ENCODE data around the gene ST6GALNAC5. TPM values are rescaled to one million over a fixed set of nuclear protein-coding genes. Genes with fewer than 3 reads are reported as not detected.
"Not testable (repeated sequence)": the region's sequence is repeated elsewhere in the genome, so short reads cannot be mapped to it uniquely, and the experiment has no call there.

Gene ST6GALNAC5
- total RNA-seq, 2 donors from 2014 or later, result not detected

DNA sequence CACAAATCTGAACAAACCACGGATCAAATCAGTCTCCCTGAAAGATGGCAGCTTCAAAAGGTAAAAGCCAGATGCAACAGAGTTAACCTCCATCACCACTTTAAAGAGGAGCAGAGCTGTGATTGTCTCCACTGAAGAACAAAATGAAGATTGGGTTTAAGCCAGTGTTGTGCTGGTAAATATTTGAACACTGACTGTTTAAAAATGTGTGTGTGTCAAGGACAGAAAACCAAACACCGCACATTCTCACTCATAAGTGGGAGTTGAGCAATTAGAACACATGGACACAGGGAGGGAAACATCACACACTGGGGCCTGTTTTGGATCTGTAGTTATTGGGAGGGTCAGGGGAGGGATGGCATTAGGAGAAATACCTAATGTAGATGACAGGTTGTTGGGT is 83.9 kb downstream of the ST6GALNAC5 start:
- ATAC-seq (replicated peaks in 1 of 2) (no peak), DNase-seq (no peak)
- no peaks in the 10 kb centered on the region for H3K36me3 Mint-ChIP-seq (ENCODE audit: insufficient read depth in 2 of 2)
- H3K9me3 Mint-ChIP-seq, result no peaks in the 10 kb centered on the region
- H3K27me3 Mint-ChIP-seq (ENCODE audit: low read depth), result no peaks in the 10 kb centered on the region
- no peak overlapping the region for H3K27ac Mint-ChIP-seq
- no peaks in the 10 kb centered on the region for H3K4me1 Mint-ChIP-seq (ENCODE audit: low read depth)
- no peak overlapping the region for H3K4me3 Mint-ChIP-seq

DNA sequence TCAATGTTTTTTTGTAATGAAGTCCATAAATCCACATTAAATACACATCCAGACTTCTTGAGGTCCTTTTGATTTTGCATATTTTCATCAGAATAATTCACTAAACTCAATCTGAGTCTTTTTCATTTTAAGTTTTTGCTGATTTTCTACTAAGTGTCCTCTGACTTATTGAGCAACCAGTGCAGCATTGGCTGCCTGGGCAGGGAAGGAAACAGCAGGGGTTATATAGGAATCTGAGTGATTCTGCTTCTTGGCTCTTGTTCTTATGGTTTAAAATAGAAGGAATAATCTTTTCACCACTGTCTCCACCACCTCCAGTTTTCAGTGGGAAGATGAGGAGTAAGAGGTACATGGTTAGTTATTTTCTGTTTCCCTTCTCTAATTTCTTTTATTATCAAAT is 88.4 kb downstream of the ST6GALNAC5 start:
- no peak for ATAC-seq (replicated peaks in 1 of 2)
- H3K27me3 Mint-ChIP-seq (ENCODE audit: low read depth), result no peaks in the 10 kb centered on the region
- no peaks in the 10 kb centered on the region for H3K9me3 Mint-ChIP-seq
- H3K4me3 Mint-ChIP-seq, result no peak overlapping the region
- H3K36me3 Mint-ChIP-seq (ENCODE audit: insufficient read depth in 2 of 2), result no peaks in the 10 kb centered on the region
- DNase-seq, result no peak
- no peaks in the 10 kb centered on the region for H3K4me1 Mint-ChIP-seq (ENCODE audit: low read depth)
- H3K27ac Mint-ChIP-seq, result no peak overlapping the region

DNA sequence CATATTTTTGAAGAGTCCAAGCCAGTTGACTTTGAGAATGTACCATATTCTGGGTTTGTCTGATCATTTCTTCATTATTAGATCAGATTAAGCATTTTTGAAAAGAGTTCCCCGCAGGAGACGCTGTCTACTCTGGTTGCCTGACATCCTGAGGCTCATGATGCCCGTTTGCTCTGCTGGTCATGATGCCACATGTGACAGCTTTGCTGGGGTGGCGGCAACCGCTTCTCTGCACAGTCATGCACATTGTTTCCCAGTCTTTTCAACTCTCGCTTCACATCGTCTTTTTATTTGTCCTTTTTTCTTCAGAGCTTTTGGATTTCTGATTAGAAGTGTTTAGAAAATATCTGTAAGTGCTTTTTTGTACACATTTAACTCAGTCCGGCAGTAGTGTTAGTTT is 90.7 kb downstream of the ST6GALNAC5 start:
- no peak for DNase-seq
- Mint-ChIP-seq H3K4me3 (no peak overlapping the region), H3K9me3 (no peaks in the 10 kb centered on the region), H3K4me1 (ENCODE audit: low read depth) (no peaks in the 10 kb centered on the region), H3K36me3 (ENCODE audit: insufficient read depth in 2 of 2) (no peaks in the 10 kb centered on the region), H3K27ac (no peak overlapping the region), H3K27me3 (ENCODE audit: low read depth) (no peaks in the 10 kb centered on the region)
- ATAC-seq (replicated peaks in 1 of 2), result no peak

DNA sequence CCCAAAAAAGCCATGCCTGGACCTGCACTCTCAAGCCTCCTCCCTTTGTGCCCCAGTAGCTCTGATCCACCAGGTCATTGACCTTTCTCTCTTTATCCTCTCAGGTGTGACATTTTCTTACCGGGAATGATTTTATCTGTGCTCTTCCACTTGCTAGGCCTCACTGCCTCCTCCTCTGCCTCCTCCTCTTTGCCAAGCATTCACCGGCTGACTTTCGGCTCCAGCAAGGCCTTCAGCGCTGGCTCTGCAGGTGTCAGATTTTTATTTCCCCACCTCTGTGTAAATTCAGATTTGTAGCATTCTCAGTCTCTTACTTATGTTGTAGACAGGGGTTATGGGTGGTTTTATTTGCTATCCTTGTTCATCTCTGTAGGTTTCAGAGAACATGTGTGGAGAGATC is 91.5 kb downstream of the ST6GALNAC5 start:
- ATAC-seq (replicated peaks in 1 of 2) (no peak), DNase-seq (no peak)
- Mint-ChIP-seq H3K27me3 (ENCODE audit: low read depth) (no peaks in the 10 kb centered on the region), H3K4me3 (no peak overlapping the region), H3K4me1 (ENCODE audit: low read depth) (no peaks in the 10 kb centered on the region), H3K27ac (no peak overlapping the region), H3K36me3 (ENCODE audit: insufficient read depth in 2 of 2) (no peaks in the 10 kb centered on the region), H3K9me3 (peaks cover 0 to 2% of the 10 kb centered on the region in 2 donors)

DNA sequence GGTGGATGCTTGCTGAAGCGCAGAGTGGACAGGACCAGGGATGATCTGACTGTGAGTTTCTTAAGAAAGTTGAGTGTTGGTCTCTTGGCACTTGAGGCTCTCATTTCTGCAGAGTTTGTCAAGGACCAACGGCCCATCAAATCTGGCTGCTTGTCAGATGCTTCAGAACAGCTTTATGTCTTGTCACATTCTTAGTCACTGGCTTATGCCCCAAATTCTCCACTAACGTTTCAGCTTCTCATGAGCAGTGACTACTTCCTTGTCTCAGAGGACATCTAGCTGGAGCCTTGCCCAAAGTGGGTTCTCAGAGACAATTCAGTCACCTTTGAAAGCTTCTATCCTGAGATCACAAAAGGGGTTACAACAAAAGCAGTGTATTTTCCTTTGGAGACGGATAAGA is 92.3 kb downstream of the ST6GALNAC5 start:
- no peaks in the 10 kb centered on the region for H3K27me3 Mint-ChIP-seq (ENCODE audit: low read depth)
- no peaks in the 10 kb centered on the region for H3K36me3 Mint-ChIP-seq (ENCODE audit: insufficient read depth in 2 of 2)
- no peak for DNase-seq

DNA sequence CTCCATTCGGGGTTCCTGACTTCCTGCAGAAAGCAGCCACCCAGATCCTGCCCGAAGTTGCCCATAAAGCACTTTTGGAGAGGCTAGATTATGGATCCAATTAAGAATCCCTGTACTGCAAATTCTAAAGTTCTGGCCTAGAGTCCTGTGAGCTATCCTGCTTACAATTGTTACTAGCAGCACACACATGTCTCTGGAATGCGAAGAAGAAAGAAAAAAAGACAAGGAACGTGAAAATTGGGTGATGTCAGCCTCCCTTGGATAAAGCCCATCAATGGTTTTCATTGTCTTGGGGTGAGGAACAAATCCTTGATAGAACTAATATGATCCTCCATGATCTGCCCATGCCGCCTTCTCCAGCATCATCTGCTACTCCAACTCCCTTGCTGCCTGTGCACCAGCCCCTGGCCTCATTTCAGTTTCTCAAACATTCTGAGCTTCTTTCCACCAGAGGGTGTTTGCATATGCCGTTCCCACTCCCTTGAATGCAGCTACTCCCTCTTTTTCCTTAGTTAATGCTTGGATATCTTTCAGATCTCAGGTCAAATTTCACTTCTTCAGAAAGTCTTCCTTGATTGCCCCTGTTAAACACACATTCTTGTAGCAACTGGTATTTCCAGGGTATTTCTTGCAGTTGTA is 94.0 kb downstream of the ST6GALNAC5 start:
- Mint-ChIP-seq H3K27ac (no peak overlapping the region), H3K4me1 (ENCODE audit: low read depth) (no peaks in the 10 kb centered on the region)

More for the DNA sequence above, 92.3 kb downstream of the ST6GALNAC5 start:
- Mint-ChIP-seq H3K4me1 (ENCODE audit: low read depth) (no peaks in the 10 kb centered on the region), H3K4me3 (no peak overlapping the region), H3K27ac (no peak overlapping the region), H3K9me3 (peaks cover 0 to 2% of the 10 kb centered on the region in 2 donors)
- no peak for ATAC-seq (replicated peaks in 1 of 2)

DNA sequence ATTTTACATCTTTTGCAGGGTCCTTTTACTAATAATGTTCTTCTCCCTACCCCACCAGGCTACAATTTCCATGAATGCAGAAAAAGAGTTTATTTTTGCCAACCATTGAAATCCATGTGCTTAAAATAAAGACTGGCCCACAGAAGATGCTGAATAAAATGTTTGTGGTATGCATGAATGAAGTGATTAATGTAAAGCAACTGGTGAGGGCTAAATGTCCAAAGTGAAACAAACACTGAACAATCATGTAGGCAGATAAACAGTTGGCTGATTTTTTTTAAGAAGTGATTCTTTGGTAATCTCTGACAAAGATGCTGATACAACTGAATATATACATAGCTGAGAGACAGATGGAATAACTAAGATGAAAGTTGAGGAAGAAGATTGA is 94.5 kb downstream of the ST6GALNAC5 start:
- H3K4me1 Mint-ChIP-seq (ENCODE audit: low read depth), result no peaks in the 10 kb centered on the region

More for the DNA sequence above, 94.0 kb downstream of the ST6GALNAC5 start:
- Mint-ChIP-seq H3K9me3 (peaks cover 0 to 5% of the 10 kb centered on the region in 2 donors), H3K36me3 (ENCODE audit: insufficient read depth in 2 of 2) (no peaks in the 10 kb centered on the region), H3K4me3 (no peak overlapping the region), H3K27me3 (ENCODE audit: low read depth) (no peaks in the 10 kb centered on the region)
- DNase-seq (no peak), ATAC-seq (replicated peaks in 1 of 2) (no peak)

DNA sequence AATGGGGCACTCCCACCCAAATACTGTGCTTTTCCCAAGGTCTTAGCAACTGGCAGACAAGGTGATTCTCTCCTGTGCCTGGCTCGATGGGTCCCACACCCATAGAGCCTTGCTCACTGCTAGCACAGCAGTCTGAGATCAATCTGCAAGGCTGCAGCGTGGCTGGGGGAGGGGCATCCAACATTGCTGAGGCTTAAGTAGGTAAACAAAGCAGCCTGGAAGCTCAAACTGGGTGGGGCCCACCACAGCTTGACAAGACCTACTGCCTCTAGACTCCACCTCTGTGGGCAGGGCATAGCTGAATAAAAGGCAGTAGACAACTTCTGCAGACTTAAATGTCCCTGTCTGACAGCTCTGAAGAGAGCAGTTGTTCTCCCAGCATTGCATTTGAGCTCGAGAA is 114.0 kb downstream of the ST6GALNAC5 start:
- not testable (repeated sequence) for H3K27ac Mint-ChIP-seq; ATAC-seq (replicated peaks in 1 of 2); H3K4me3 Mint-ChIP-seq; DNase-seq; H3K36me3 Mint-ChIP-seq (ENCODE audit: insufficient read depth in 2 of 2); H3K4me1 Mint-ChIP-seq (ENCODE audit: low read depth)
- Mint-ChIP-seq H3K27me3 (ENCODE audit: low read depth) (peaks cover 16% of the 10 kb centered on the region), H3K9me3 (peaks cover 10 to 19% of the 10 kb centered on the region in 2 donors)

More for the DNA sequence above, 94.5 kb downstream of the ST6GALNAC5 start:
- no peak for ATAC-seq (replicated peaks in 1 of 2)
- Mint-ChIP-seq H3K9me3 (peaks cover 0 to 5% of the 10 kb centered on the region in 2 donors), H3K36me3 (ENCODE audit: insufficient read depth in 2 of 2) (no peaks in the 10 kb centered on the region), H3K27me3 (ENCODE audit: low read depth) (no peaks in the 10 kb centered on the region), H3K27ac (no peak overlapping the region), H3K4me3 (no peak overlapping the region)
- DNase-seq, result no peak

DNA sequence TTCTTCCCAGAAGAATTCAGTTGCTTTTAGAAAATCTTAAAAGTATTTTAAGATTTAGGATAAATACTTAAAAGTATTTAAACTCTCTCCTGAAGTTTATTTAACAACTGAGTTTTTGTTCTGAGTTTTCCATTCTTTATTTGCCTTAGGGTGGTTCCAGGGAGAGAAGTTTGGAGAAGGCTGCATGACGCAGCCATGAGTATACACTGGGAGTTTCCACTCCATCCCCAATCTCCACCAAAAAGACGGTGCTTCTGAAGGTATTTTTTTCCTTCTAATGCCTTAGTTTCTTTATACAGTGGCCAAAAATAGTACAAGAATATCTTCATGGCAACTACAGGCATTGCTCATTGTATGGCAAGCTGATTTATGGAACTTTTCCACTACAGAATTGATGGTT is 122.7 kb downstream of the ST6GALNAC5 start:
- ATAC-seq (replicated peaks in 1 of 2) (no peak), DNase-seq (no peak)
- H3K4me3 Mint-ChIP-seq, result no peak overlapping the region
- H3K9me3 Mint-ChIP-seq, result peaks cover 0 to 1% of the 10 kb centered on the region in 2 donors
- H3K27me3 Mint-ChIP-seq (ENCODE audit: low read depth), result no peaks in the 10 kb centered on the region
- no peak overlapping the region for H3K27ac Mint-ChIP-seq
- H3K36me3 Mint-ChIP-seq (ENCODE audit: insufficient read depth in 2 of 2), result no peaks in the 10 kb centered on the region
- no peaks in the 10 kb centered on the region for H3K4me1 Mint-ChIP-seq (ENCODE audit: low read depth)

DNA sequence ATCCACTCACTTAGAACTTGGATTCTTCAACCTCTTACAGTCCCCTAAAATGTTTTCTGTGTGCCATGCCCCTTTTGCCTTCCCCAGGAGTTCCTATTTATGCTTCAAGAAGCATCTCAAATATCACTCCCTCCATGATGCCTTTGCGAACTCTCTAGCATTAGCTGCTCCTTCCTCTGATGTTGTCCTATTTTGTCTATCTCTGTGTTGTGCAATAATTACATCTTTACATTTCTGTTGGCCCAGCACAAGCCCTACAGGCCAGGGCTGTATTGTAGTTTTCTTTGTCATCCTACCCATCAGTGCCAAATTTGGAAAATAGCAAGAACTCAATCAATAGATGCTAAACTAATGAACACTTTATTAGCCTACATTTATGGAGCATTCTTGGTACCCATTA is 125.8 kb downstream of the ST6GALNAC5 start:
- no peaks in the 10 kb centered on the region for H3K27me3 Mint-ChIP-seq (ENCODE audit: low read depth)
- H3K4me3 Mint-ChIP-seq, result no peak overlapping the region
- H3K9me3 Mint-ChIP-seq, result no peaks in the 10 kb centered on the region
- no peak overlapping the region for H3K27ac Mint-ChIP-seq
- no peaks in the 10 kb centered on the region for H3K36me3 Mint-ChIP-seq (ENCODE audit: insufficient read depth in 2 of 2)
- no peaks in the 10 kb centered on the region for H3K4me1 Mint-ChIP-seq (ENCODE audit: low read depth)
- ATAC-seq (replicated peaks in 1 of 2), result no peak
- no peak for DNase-seq

DNA sequence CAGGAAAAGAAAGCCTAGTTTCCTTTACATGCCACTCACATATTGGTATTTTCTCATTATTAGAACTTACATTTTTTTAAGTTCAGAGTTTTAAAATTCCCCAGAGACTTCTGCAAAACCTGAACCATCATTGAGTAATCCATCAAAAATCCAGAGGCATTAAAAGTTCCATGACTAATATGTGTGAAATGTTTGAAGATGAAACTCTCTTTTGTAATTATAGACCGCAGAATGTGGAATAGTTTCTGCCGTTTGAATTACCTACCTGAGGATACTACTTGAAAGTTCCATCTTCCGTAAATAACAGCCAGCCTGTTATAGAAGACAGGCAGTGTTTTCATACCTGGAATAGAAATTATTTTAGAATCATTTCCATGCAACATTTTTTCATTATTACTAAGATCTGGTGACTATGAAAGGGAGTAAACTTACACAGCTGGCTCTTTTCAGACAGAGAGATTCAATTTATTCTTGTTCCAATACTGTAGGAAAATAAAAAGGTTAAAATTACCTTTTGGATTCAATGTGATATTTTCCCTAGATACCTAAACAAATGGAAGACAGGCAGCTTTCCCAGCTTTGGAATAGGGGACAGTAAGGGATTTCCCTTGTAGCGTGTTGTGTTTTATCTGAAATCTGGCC is 131.4 kb downstream of the ST6GALNAC5 start:
- Mint-ChIP-seq H3K27me3 (ENCODE audit: low read depth) (no peaks in the 10 kb centered on the region), H3K9me3 (no peaks in the 10 kb centered on the region), H3K36me3 (ENCODE audit: insufficient read depth in 2 of 2) (no peaks in the 10 kb centered on the region), H3K4me3 (no peak overlapping the region), H3K4me1 (ENCODE audit: low read depth) (no peaks in the 10 kb centered on the region), H3K27ac (no peak overlapping the region)
- ATAC-seq (replicated peaks in 1 of 2) (no peak), DNase-seq (no peak)

DNA sequence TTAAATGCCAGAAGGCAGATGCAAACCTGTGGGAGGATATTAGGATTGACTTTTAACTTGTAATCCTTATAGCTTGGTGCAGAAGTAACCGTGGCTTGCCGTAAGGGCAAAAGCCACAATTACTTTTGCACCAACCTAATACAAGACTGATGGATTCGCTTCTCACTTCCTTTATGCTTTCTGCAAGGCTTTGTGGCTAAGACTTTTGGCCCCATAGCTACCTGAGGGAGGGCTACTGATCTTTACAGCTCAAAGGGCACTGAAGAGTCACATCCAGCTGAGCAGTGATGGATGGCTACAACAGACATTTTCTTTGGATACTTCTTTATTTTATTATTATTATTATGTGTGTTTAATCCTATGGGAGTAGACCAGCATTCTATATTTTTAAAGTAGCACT is 140.4 kb downstream of the ST6GALNAC5 start:
- H3K27me3 Mint-ChIP-seq (ENCODE audit: low read depth), result no peaks in the 10 kb centered on the region

DNA sequence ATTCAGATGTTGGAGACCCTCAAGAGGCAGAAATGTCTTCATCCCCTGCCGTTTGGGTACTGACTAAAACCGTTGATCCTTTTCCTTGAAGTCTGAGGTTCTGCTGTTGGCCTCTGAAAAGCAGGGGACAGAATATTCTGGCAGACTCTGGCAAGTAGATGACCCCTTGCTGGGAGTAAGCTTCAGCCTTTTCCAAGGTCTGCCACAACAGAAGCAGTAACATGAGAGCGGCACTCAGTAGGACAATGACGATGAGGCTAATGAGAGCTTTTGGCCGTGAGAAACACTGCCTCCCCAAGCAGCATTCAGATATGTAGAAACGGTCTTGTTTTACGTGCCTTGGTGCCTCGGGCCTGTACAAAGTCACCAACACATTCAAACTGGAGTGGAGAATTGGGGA is 143.7 kb downstream of the ST6GALNAC5 start:
- no peak for DNase-seq
- no peaks in the 10 kb centered on the region for H3K27me3 Mint-ChIP-seq (ENCODE audit: low read depth)
- no peak for ATAC-seq (replicated peaks in 1 of 2)
- no peaks in the 10 kb centered on the region for H3K4me1 Mint-ChIP-seq (ENCODE audit: low read depth)
- no peak overlapping the region for H3K4me3 Mint-ChIP-seq
- no peak overlapping the region for H3K27ac Mint-ChIP-seq
- H3K36me3 Mint-ChIP-seq (ENCODE audit: insufficient read depth in 2 of 2), result no peaks in the 10 kb centered on the region
- H3K9me3 Mint-ChIP-seq, result no peaks in the 10 kb centered on the region

More for the DNA sequence above, 140.4 kb downstream of the ST6GALNAC5 start:
- H3K4me3 Mint-ChIP-seq, result no peak overlapping the region
- DNase-seq (no peak), ATAC-seq (replicated peaks in 1 of 2) (no peak)
- H3K9me3 Mint-ChIP-seq, result peaks cover 0 to 3% of the 10 kb centered on the region in 2 donors
- peaks cover 0 to 1% of the 10 kb centered on the region in 2 donors for H3K36me3 Mint-ChIP-seq (ENCODE audit: insufficient read depth in 2 of 2)
- H3K4me1 Mint-ChIP-seq (ENCODE audit: low read depth), result no peaks in the 10 kb centered on the region
- no peak overlapping the region for H3K27ac Mint-ChIP-seq

DNA sequence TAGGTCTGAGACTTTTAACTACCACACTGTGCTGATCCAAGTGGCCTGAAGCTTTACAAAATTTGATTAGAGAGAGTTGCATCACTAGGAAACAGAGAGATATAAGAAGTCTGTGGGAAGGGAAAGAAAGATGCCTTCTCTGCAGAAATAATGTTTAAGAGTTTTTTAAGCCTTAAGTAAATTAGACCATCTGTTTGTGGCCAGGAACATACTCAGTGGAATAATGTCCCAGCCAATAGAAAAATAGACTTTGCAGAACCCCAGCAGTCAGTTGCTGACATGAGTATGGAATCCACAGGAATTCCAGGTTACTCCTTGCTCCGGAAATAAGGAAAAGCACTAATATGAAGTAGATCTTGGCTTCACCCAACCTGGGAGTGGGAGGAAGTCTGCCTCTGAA is 144.8 kb downstream of the ST6GALNAC5 start:
- Mint-ChIP-seq H3K27me3 (ENCODE audit: low read depth) (peaks cover 6% of the 10 kb centered on the region), H3K27ac (no peak overlapping the region), H3K9me3 (no peaks in the 10 kb centered on the region), H3K4me1 (ENCODE audit: low read depth) (no peaks in the 10 kb centered on the region), H3K36me3 (ENCODE audit: insufficient read depth in 2 of 2) (no peaks in the 10 kb centered on the region), H3K4me3 (no peak overlapping the region)
- DNase-seq (no peak), ATAC-seq (replicated peaks in 1 of 2) (no peak)

Measured in activated T-cell treated with anti-CD3 and anti-CD28 coated beads, Interleukin-2, amount 50 U/mL, for 72 hours (primary cell).